GM08714 (cell line): Measurements from ENCODE around the gene CD96.
"Not testable (repeated sequence)": the region's sequence is repeated elsewhere in the genome, so short reads cannot be mapped to it uniquely, and the experiment has no call there.

ENCODE experiments used
- H3K4me3 ChIP-seq: fragments of 200-500 bp; sonication (Bioruptor generic); 2 replicates; pipeline ENCODE4 v1.5.1; 2014; ENCODE audit warnings: mild to moderate bottlenecking, low read length, inconsistent platforms
- ZNF274 ChIP-seq: IDR thresholded peaks from 2 replicates; pipeline ENCODE4 v1.6.1; 2012; ENCODE audit warnings: mild to moderate bottlenecking, low read depth, low read length

The CD96 gene

GRCh38 chr3:111653766-111654165 is 111.8 kb downstream of the CD96 start:
- H3K4me3 ChIP-seq: no peak overlapping the region
- TF ChIP-seq ZNF274: no peak

- no peak for TF ChIP-seq ZNF274
- H3K4me3 ChIP-seq: no peak overlapping the region
These were observed 120.0 kb downstream of the CD96 start for GRCh38 chr3:111662012-111662411.

GRCh38 chr3:111662907-111663306 is 120.9 kb downstream of the CD96 start:
- no peak for TF ChIP-seq ZNF274
- no peak overlapping the region for H3K4me3 ChIP-seq

- no peak for TF ChIP-seq ZNF274
These were observed 124.2 kb downstream of the CD96 start for GRCh38 chr3:111666041-111666735.

GRCh38 chr3:111667170-111667569 is 125.2 kb downstream of the CD96 start:
- H3K4me3 ChIP-seq: no peak overlapping the region
- no peak for TF ChIP-seq ZNF274

More at GRCh38 chr3:111666041-111666735, 124.2 kb downstream of the CD96 start:
- H3K4me3 ChIP-seq: no peak overlapping the region

- H3K4me3 ChIP-seq: no peak overlapping the region
- no peak for TF ChIP-seq ZNF274
These were observed 125.7 kb downstream of the CD96 start for GRCh38 chr3:111667621-111668239.

- H3K4me3 ChIP-seq: no peak overlapping the region
- TF ChIP-seq ZNF274: no peak
These were observed 126.3 kb downstream of the CD96 start for GRCh38 chr3:111668326-111668725.

GRCh38 chr3:111668888-111669488 is 127.0 kb downstream of the CD96 start:
- TF ChIP-seq ZNF274: no peak
- no peak overlapping the region for H3K4me3 ChIP-seq

GRCh38 chr3:111669926-111670630 is 128.1 kb downstream of the CD96 start:
- TF ChIP-seq ZNF274: no peak
- H3K4me3 ChIP-seq: no peak overlapping the region

GRCh38 chr3:111672461-111672860 is 130.5 kb downstream of the CD96 start:
- not testable (repeated sequence) for H3K4me3 ChIP-seq

GRCh38 chr3:111675846-111676210 is 133.8 kb downstream of the CD96 start:
- TF ChIP-seq ZNF274: no peak
- H3K4me3 ChIP-seq: peak overlapping the region; percentile 64

GRCh38 chr3:111676211-111677006 is 134.4 kb downstream of the CD96 start:
- TF ChIP-seq ZNF274: no peak
- peak overlapping the region; percentile 64 for H3K4me3 ChIP-seq

- TF ChIP-seq ZNF274: no peak
- H3K4me3 ChIP-seq: peak overlapping the region; percentile 64; the same call in 1 of the 2 replicates
These were observed 135.0 kb downstream of the CD96 start for GRCh38 chr3:111677007-111677392.

GRCh38 chr3:111681661-111682426 is 139.8 kb downstream of the CD96 start:
- TF ChIP-seq ZNF274: no peak
- no peak overlapping the region for H3K4me3 ChIP-seq
